Naive thymus-derived CD8-positive, alpha-beta T cell (primary cell): Measurements from ENCODE around the gene ELOVL5. TPM values are rescaled to one million over a fixed set of nuclear protein-coding genes. Genes with fewer than 3 reads are reported as not detected.
"Not testable (repeated sequence)": the region's sequence is repeated elsewhere in the genome, so short reads cannot be mapped to it uniquely, and the experiment has no call there.

Experiments used
- ATAC-seq, 2 donors: fragments of 150-1000 bp; cut with Tn5 transposase in 1 of 2; sonication (Bioruptor Pico), chemical (Tn5 transposase) in 1 of 2; 1 replicate in 1 of 2; 2 replicates in 1 of 2; pipeline ENCODE4 v1.10.0; 2021; ENCODE audit warnings: mild to moderate bottlenecking in 2 of 2, moderate library complexity in 2 of 2
- POLR2A ChIA-PET: fragments of 350-600 bp; sonication (Branson Sonifier 250); formaldehyde crosslinking; loops from one replicate; lab custom pipeline; 2021; ENCODE audit warnings: antibody characterized with exemption; lab: Charles Lee
- DNase-seq, 10 donors: peaks; one replicate each; pipeline versions ENCODE4 v3.0.0 to v3.0.0-alpha.2; 2020 to 2022
- H3K27ac Mint-ChIP-seq, 10 donors: one replicate each; pipeline ENCODE4 v1.8.0; 2020 to 2022; ENCODE audit warnings: mild to moderate bottlenecking in 10 of 10, mixed read lengths in 10 of 10, moderate library complexity in 4 of 10, inconsistent platforms in 1 of 10
- H3K27me3 Mint-ChIP-seq, 5 donors: one replicate each; pipeline ENCODE4 v1.8.0; 2021 to 2022; ENCODE audit warnings: mixed read lengths in 5 of 5
- H3K36me3 Mint-ChIP-seq, 3 donors: one replicate each; pipeline ENCODE4 v1.8.0; 2020 to 2022; ENCODE audit warnings: mixed read lengths in 3 of 3, mild to moderate bottlenecking in 2 of 3, inconsistent platforms in 1 of 3
- H3K4me1 Mint-ChIP-seq, 4 donors: one replicate each; pipeline ENCODE4 v1.8.0; 2021 to 2022; ENCODE audit warnings: mixed read lengths in 4 of 4
- H3K4me3 Mint-ChIP-seq, 10 donors: one replicate each; pipeline ENCODE4 v1.8.0; 2020 to 2022; ENCODE audit warnings: mild to moderate bottlenecking in 10 of 10, mixed read lengths in 10 of 10, moderate library complexity in 6 of 10, inconsistent platforms in 1 of 10
- H3K9me3 Mint-ChIP-seq, 9 donors: one replicate each; pipeline ENCODE4 v1.8.0; 2020 to 2022; ENCODE audit warnings: mixed read lengths in 9 of 9, mild to moderate bottlenecking in 3 of 9, inconsistent platforms in 1 of 9, moderate library complexity in 1 of 9
- polyA plus RNA-seq, 3 donors: library from polyadenylated mRNA; unstranded; fragments of 300-500 nt; fragmentation: Illumina TruSeq; gene quantifications; one replicate each; pipeline ENCODE4 v1.2.3, GENCODE V29; 2021
- total RNA-seq, 8 experiments: library from RNA in 2 of 8; stranded (reverse) in 2 of 8; gene quantifications; one replicate each; pipeline ENCODE4 v1.2.3 and lab custom pipeline; 2021 to 2026

ELOVL5 gene
- total and polyA plus RNA-seq, 5 experiments from 2014 or later: 32.5 to 67.4 (median 38.1) TPM

DNA sequence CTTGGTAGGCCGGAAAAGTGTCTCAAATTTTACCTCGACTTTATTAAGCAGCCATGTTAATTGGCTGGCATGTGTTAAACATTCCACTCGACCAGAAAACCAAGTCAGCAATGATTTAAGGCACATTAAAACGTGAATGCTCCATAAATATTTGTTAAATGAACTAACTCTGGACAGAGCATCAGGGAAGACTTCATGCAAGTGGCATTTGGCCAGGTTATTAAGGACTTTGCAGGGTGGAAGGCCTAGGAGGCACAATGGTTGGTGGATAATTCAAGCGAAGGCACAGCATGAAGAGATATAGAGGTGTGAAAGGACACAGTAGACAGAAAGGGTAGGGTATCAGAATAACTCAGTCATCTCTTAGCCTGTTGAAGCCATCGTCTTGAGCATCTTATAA is 23.0 kb downstream of the ELOVL5 start:
- Mint-ChIP-seq H3K27me3 (no peaks in the 10 kb centered on the region), H3K36me3 (peaks cover 0 to 5% (median 2%) of the 10 kb centered on the region in 3 donors), H3K4me1 (peaks cover 25 to 78% (median 62%) of the 10 kb centered on the region in 4 donors), H3K9me3 (no peaks in the 10 kb centered on the region), H3K4me3 (no peak overlapping the region), H3K27ac (peak overlapping the region in 2 of 10 donors; percentile 38 to 73)
- POLR2A ChIA-PET: no interaction called here
- ATAC-seq (no peak), DNase-seq (no peak)

DNA sequence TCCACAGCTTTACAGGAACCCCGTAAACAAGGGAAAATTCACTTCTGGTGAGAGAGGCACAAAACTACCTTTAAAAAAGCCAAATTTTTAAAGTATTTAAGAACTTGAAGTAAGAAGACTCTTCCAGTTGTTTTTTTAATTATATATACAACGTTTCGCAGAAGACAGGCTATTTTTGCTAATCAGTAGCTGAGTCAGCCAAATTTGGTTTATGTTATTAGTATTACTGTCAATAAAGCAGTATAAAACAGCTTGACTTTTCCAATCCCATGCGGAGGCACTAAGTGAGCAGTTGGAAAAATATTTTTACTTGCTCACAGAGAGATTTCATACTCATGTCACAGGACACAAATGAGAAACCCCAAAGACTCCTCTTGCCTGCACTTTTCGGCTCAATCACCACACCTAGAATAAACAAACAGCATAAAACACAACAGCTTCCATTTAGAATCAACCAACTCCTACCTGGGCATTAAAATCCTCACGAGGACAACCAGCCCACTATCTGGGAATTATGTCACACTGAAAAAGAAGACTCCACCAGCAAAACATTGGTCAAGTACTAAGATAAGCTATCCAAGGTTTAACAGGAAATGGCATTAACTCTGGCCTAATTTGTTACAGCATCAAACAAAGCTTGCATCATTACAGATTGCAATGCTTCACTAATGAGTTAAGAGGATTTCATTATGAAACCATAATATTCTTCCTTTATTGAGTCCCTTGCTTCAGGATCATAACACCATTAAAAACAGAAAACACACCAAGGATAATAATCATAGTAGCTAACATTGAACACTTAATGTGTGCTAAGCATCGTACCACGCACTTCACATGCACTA is 26.3 kb downstream of the ELOVL5 start:
- H3K27ac Mint-ChIP-seq: peak overlapping the region in 4 of 10 donors; percentile 2 to 66 (median 62)
- H3K4me3 Mint-ChIP-seq: peak overlapping the region in 1 of 10 donors; percentile 29
- peaks cover 0 to 4% (median 2%) of the 10 kb centered on the region in 3 donors for H3K36me3 Mint-ChIP-seq

GRCh38 chr6:53321701-53322100 is 27.0 kb downstream of the ELOVL5 start:
- POLR2A ChIA-PET: interaction anchor here (1.2 to 1.6 kb wide), 3 partner anchors 9 to 26 kb away, joined by 4 to 5 read pairs (median 4); partner anchors contain the start of gene ELOVL5
- H3K36me3 Mint-ChIP-seq: peaks cover 0 to 2% (median 0%) of the 10 kb centered on the region in 3 donors

More for the DNA sequence above, 26.3 kb downstream of the ELOVL5 start:
- ATAC-seq: no peak
- POLR2A ChIA-PET: interaction anchor here (0.7 to 1.6 kb wide), 5 partner anchors 8 to 775 kb away, joined by 4 to 6 read pairs (median 4); partner anchors contain the start of gene ELOVL5
- Mint-ChIP-seq H3K9me3 (no peaks in the 10 kb centered on the region), H3K27me3 (no peaks in the 10 kb centered on the region), H3K4me1 (peaks cover 29 to 76% (median 63%) of the 10 kb centered on the region in 4 donors)
- DNase-seq: no peak

GRCh38 chr6:53320964-53321363 is 27.8 kb downstream of the ELOVL5 start:
- POLR2A ChIA-PET: no interaction called here
- peaks cover 0 to 2% (median 0%) of the 10 kb centered on the region in 3 donors for H3K36me3 Mint-ChIP-seq
- H3K4me1 Mint-ChIP-seq: peaks cover 28 to 76% (median 61%) of the 10 kb centered on the region in 4 donors
- DNase-seq: no peak
- no peak for ATAC-seq
- H3K4me3 Mint-ChIP-seq: no peak overlapping the region
- peak overlapping the region in 1 of 10 donors; percentile 35 for H3K27ac Mint-ChIP-seq
- no peaks in the 10 kb centered on the region for H3K9me3 Mint-ChIP-seq
- H3K27me3 Mint-ChIP-seq: no peaks in the 10 kb centered on the region

More at GRCh38 chr6:53321701-53322100, 27.0 kb downstream of the ELOVL5 start:
- H3K27ac Mint-ChIP-seq: peak overlapping the region in 2 of 10 donors; percentile 2 to 61
- no peaks in the 10 kb centered on the region for H3K9me3 Mint-ChIP-seq
- H3K4me3 Mint-ChIP-seq: no peak overlapping the region
- DNase-seq (no peak), ATAC-seq (no peak)
- no peaks in the 10 kb centered on the region for H3K27me3 Mint-ChIP-seq
- peaks cover 28 to 76% (median 62%) of the 10 kb centered on the region in 4 donors for H3K4me1 Mint-ChIP-seq

- DNase-seq: no peak
- H3K27ac Mint-ChIP-seq: no peak overlapping the region
- no peaks in the 10 kb centered on the region for H3K9me3 Mint-ChIP-seq
- H3K36me3 Mint-ChIP-seq: no peaks in the 10 kb centered on the region
- no peak overlapping the region for H3K4me3 Mint-ChIP-seq
- POLR2A ChIA-PET: interaction anchor here (0.7 to 1.1 kb wide), 2 partner anchors 11 to 29 kb away, joined by 3 read pairs; no protein-coding TSS in a partner anchor
- H3K4me1 Mint-ChIP-seq: peaks cover 31 to 83% (median 70%) of the 10 kb centered on the region in 4 donors
- ATAC-seq: no peak
- no peaks in the 10 kb centered on the region for H3K27me3 Mint-ChIP-seq
Measured at GRCh38 chr6:53318429-53318828, 30.3 kb downstream of the ELOVL5 start.

GRCh38 chr6:53317861-53318260 is 30.9 kb downstream of the ELOVL5 start:
- Mint-ChIP-seq H3K27ac (no peak overlapping the region), H3K4me1 (peaks cover 32 to 83% (median 68%) of the 10 kb centered on the region in 4 donors)
- POLR2A ChIA-PET: interaction anchor here (1.1 kb wide), 1 partner anchor 29 kb away, joined by 3 read pairs; no protein-coding TSS in a partner anchor

GRCh38 chr6:53317299-53317698 is 31.5 kb downstream of the ELOVL5 start:
- not testable (repeated sequence) for H3K36me3 Mint-ChIP-seq, ATAC-seq, H3K27me3 Mint-ChIP-seq, H3K9me3 Mint-ChIP-seq, H3K4me3 Mint-ChIP-seq, DNase-seq
- H3K27ac Mint-ChIP-seq: peak overlapping the region in 3 of 10 donors; percentile 51 to 73 (median 65)
- POLR2A ChIA-PET: interaction anchor here (1.3 to 1.4 kb wide), 2 partner anchors 16 to 20 kb away, joined by 4 to 7 read pairs; no protein-coding TSS in a partner anchor
- peaks cover 31 to 83% (median 68%) of the 10 kb centered on the region in 4 donors for H3K4me1 Mint-ChIP-seq

More at GRCh38 chr6:53317861-53318260, 30.9 kb downstream of the ELOVL5 start:
- Mint-ChIP-seq H3K4me3 (no peak overlapping the region), H3K9me3 (no peaks in the 10 kb centered on the region), H3K27me3 (no peaks in the 10 kb centered on the region), H3K36me3 (no peaks in the 10 kb centered on the region)
- DNase-seq (no peak), ATAC-seq (no peak)

DNA sequence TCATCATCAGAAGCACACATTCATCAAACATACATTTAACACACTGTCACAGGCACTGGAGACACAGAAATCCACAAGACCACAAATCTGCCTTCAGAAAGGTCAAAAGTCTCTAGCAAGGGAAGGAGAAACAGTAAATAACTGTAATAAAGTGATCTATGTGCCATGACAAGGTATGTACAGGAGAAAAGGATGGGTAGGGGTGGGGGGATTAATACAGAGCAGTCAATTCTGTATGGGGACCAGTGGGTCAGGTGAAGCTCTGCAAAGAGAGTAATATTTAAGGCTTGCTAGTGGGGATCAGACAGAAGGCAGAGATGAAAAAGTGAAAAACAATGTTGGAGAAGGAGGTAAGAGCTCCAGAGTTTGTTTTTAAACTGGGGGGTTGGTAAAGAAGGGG is 32.6 kb downstream of the ELOVL5 start:
- peak overlapping the region in 5 of 10 donors; percentile 17 to 73 (median 52) for H3K27ac Mint-ChIP-seq
- peaks cover 37 to 82% (median 72%) of the 10 kb centered on the region in 4 donors for H3K4me1 Mint-ChIP-seq
- no peak for ATAC-seq
- no peaks in the 10 kb centered on the region for H3K9me3 Mint-ChIP-seq
- no peaks in the 10 kb centered on the region for H3K36me3 Mint-ChIP-seq
- POLR2A ChIA-PET: interaction anchor here (1.3 to 1.4 kb wide), 2 partner anchors 14 to 21 kb away, joined by 4 to 7 read pairs; no protein-coding TSS in a partner anchor
- H3K4me3 Mint-ChIP-seq: peak overlapping the region in 2 of 10 donors; percentile 8 to 12
- no peaks in the 10 kb centered on the region for H3K27me3 Mint-ChIP-seq
- DNase-seq: no peak

DNA sequence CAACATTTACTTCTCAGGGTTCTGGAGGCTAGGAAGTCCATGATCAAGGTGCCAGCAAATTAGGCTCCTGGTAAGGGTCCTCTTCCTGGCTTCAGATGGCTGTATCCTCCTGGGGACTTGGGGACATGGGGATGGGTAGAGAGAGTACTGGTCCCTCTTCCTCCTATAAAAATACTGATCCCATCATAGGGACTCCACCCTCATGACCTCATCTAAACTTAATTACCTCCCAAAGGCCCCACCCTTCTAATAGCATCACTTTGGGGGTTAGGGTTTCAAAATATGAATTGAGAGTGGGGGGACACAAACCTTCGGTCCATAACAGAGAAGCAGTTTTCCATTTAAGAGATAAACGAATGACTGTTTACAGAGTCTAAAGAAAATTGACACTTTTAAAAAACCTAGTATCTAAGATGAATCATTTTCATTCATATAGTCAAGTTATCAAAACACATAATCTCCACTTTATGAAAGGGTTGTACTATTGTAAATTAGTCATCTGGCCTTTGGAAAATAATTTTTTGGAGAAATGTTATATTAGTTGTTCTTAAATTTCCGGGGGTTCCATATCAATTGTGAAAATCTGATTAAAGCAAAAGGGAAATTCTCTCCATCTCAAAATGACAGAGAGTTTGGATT is 33.5 kb downstream of the ELOVL5 start:
- H3K9me3 Mint-ChIP-seq: no peaks in the 10 kb centered on the region
- H3K36me3 Mint-ChIP-seq: no peaks in the 10 kb centered on the region
- H3K4me3 Mint-ChIP-seq: no peak overlapping the region
- H3K27ac Mint-ChIP-seq: peak overlapping the region in 5 of 10 donors; percentile 0 to 73 (median 36)
- peaks cover 40 to 82% (median 73%) of the 10 kb centered on the region in 4 donors for H3K4me1 Mint-ChIP-seq
- DNase-seq (no peak), ATAC-seq (no peak)
- no peaks in the 10 kb centered on the region for H3K27me3 Mint-ChIP-seq
- POLR2A ChIA-PET: no interaction called here

GRCh38 chr6:53313784-53314400 is 34.9 kb downstream of the ELOVL5 start:
- no peaks in the 10 kb centered on the region for H3K36me3 Mint-ChIP-seq
- peak overlapping the region in 5 of 10 donors; percentile 22 to 73 (median 26) for H3K27ac Mint-ChIP-seq
- POLR2A ChIA-PET: interaction anchor here (0.9 kb wide), 1 partner anchor 12 kb away, joined by 3 read pairs; no protein-coding TSS in a partner anchor
- peaks cover 48 to 90% (median 81%) of the 10 kb centered on the region in 4 donors for H3K4me1 Mint-ChIP-seq
- DNase-seq: no peak
- no peak overlapping the region for H3K4me3 Mint-ChIP-seq
- no peak for ATAC-seq
- H3K9me3 Mint-ChIP-seq: no peaks in the 10 kb centered on the region
- no peaks in the 10 kb centered on the region for H3K27me3 Mint-ChIP-seq

DNA sequence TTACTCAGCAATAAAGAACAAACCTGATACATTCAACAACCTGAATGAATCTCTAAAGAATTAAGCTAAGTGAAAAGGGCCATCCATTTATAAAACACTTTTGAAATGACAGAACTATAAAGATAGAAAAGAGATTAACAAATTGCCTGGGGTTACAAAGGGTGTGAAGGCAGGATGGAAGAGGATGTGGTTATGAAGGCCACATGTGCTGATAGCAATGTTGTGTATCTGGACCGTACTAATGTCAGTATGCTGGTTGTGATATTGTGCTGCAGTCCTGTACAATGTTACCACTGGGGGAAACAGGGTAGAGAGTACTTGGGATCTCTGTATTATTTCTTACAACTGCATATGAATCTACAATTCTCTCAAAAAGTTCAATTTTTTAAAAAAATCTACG is 36.4 kb downstream of the ELOVL5 start:
- POLR2A ChIA-PET: interaction anchor here (1.1 to 1.2 kb wide), 2 partner anchors 11 to 36 kb away, joined by 3 read pairs; partner anchors contain the start of gene ELOVL5
- no peaks in the 10 kb centered on the region for H3K9me3 Mint-ChIP-seq
- H3K36me3 Mint-ChIP-seq: no peaks in the 10 kb centered on the region
- DNase-seq (no peak), ATAC-seq (peak; percentile 29 to 42)
- H3K27ac Mint-ChIP-seq: peak overlapping the region in 2 of 10 donors; percentile 24 to 73
- peaks cover 49 to 99% (median 82%) of the 10 kb centered on the region in 4 donors for H3K4me1 Mint-ChIP-seq
- peak overlapping the region in 7 of 10 donors; percentile 7 to 54 (median 28) for H3K4me3 Mint-ChIP-seq
- H3K27me3 Mint-ChIP-seq: no peaks in the 10 kb centered on the region

GRCh38 chr6:53311586-53311935 is 37.2 kb downstream of the ELOVL5 start:
- Mint-ChIP-seq H3K36me3 (no peaks in the 10 kb centered on the region), H3K4me3 (peak overlapping the region in 3 of 10 donors; percentile 14 to 57 (median 46)), H3K27ac (peak overlapping the region in 3 of 10 donors; percentile 36 to 81 (median 75)), H3K4me1 (peaks cover 45 to 99% (median 81%) of the 10 kb centered on the region in 4 donors), H3K9me3 (no peaks in the 10 kb centered on the region), H3K27me3 (no peaks in the 10 kb centered on the region)
- POLR2A ChIA-PET: interaction anchor here (1.1 to 1.3 kb wide), 2 partner anchors 36 to 37 kb away, joined by 3 to 4 read pairs; partner anchors contain the start of gene ELOVL5
- ATAC-seq: no peak
- DNase-seq: no peak
